Stomach (tissue), 9 donors: Measurements from ENCODE around the gene C10orf67. TPM values are rescaled to one million over a fixed set of nuclear protein-coding genes. Genes with fewer than 3 reads are reported as not detected.
"Not testable (repeated sequence)": the region's sequence is repeated elsewhere in the genome, so short reads cannot be mapped to it uniquely, and the experiment has no call there.

Experiments used
- DNase-seq, 2 donors: peaks; one replicate each; pipeline versions ENCODE4 v3.0.0 to v3.0.0-alpha.2; 2013 to 2019
- H3K27ac ChIP-seq, 5 donors: fragments of 200-600 bp in 4 of 5; sonication (generic) in 4 of 5; one replicate each; pipeline ENCODE4 v1.5.1; 2013 to 2019; ENCODE audit warnings: mild to moderate bottlenecking in 1 of 5, moderate library complexity in 1 of 5
- H3K27me3 ChIP-seq, 3 donors: fragments of 200-600 bp; sonication (generic); one replicate each; pipeline ENCODE4 v1.5.1; 2017 to 2019; ENCODE audit warnings: mixed run types in 1 of 3
- H3K36me3 ChIP-seq, 4 donors: fragments of 200-600 bp; sonication (generic); 1 replicate in 3 of 4; 2 replicates in 1 of 4; pipeline ENCODE4 v1.5.1; 2016 to 2019
- H3K4me1 ChIP-seq, 4 donors: fragments of 200-600 bp; sonication (generic); one replicate each; pipeline ENCODE4 v1.5.1; 2016 to 2019
- H3K4me3 ChIP-seq, 4 donors: fragments of 200-600 bp; sonication (generic) in 3 of 4; one replicate each; pipeline ENCODE4 v1.5.1; 2016 to 2019; ENCODE audit warnings: mild to moderate bottlenecking in 1 of 4
- H3K9me3 ChIP-seq, 4 donors: fragments of 200-600 bp; sonication (generic); one replicate each; pipeline ENCODE4 v1.5.1; 2016 to 2019
- EP300 ChIP-seq: sonication (generic); formaldehyde crosslinking; IDR thresholded peaks from one replicate; pipeline ENCODE4 v1.6.1; 2017; ENCODE audit warnings: antibody characterized with exemption
- POLR2A ChIP-seq, 4 donors: fragments of 450-650 bp; IDR thresholded peaks; one replicate each; pipeline ENCODE4 v1.6.1; 2016; ENCODE audit warnings: antibody characterized with exemption in 4 of 4, control low read depth in 2 of 4, mild to moderate bottlenecking in 1 of 4, moderate library complexity in 1 of 4
- POLR2AphosphoS5 ChIP-seq, 3 donors: sonication (generic); formaldehyde crosslinking; IDR thresholded peaks; one replicate each; pipeline ENCODE4 v1.6.1; 2016; ENCODE audit warnings: antibody characterized with exemption in 3 of 3
- WGBS, 5 donors: extraction: QIAGEN DNeasy Blood & Tissue Kit in 3 of 5; methylation state at CpG; one replicate each; pipeline versions ENCODE4 v1.1.5 to v1.1.7; 2013 to 2018; 5-methylcytosine and 5-hydroxymethylcytosine counted together
- intact Hi-C: fragments of 100-400 bp; cut with DNase I; formaldehyde crosslinking; loops from one replicate; pipeline ENCODE4 v1.15.1; 2023; ENCODE audit warnings: low total_unique reads
- polyA plus RNA-seq, 3 donors: library from polyadenylated mRNA; stranded (reverse); fragments of 200-250 nt; gene quantifications; one replicate each; pipeline ENCODE4 v1.2.3, GENCODE V29; 2013
- total RNA-seq, 5 donors: library from RNA; depleted of rRNA; stranded (reverse); fragments of >200 nt; gene quantifications; one replicate each; pipeline versions ENCODE4 v1.1.0 to v1.2.3, GENCODE V29; 2014 to 2016
- TF ChIP-seq, protein P1 (sequence below), 7 experiments: fragments of 450-650 bp in 4 of 7; fragments of 200-600 bp in 3 of 7; sonication (generic) in 3 of 7; IDR thresholded peaks; one replicate each; pipeline ENCODE4 v1.5.1; 2016 to 2019; ENCODE audit warnings: antibody characterized with exemption in 7 of 7, control low read depth in 2 of 7, mild to moderate bottlenecking in 1 of 7
- donor health status: healthy with polysubstance abuse.
- donor health status: Bipolar disorder and iron deficiency.
- donor health status: healthy.

C10orf67 gene
- total and polyA plus RNA-seq, 8 donors = 0.18 to 1.2 (median 0.31) TPM; not detected in 5

DNA sequence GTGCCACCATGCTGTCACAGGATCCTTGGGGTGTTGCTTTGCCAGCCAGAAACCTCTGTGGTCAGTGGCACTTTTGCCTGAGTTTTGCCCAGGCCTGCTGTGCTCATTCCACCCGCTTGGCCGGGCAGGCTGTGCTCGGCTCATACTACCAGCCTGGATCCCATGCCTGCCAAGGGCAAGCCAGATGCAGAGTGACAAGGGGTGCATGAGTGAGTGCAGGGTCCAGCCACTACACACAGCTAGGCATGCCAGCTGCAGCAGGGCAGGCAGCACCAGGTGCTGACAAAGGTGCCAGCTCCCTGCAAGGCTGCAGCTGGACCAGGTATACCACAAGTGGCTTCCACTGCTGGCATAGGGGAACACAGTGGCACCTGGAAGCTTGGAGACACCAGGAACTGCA lies 28.6 kb downstream of the C10orf67 start:
- H3K4me3 ChIP-seq = no peak overlapping the region
- WGBS, 5 donors = 96 to 98% (median 97%) methylated on average over 3 of the region's 3 CpGs; no CpG with 5 or more reads in 2 of the 5 donors
- no peaks in the 10 kb centered on the region for H3K36me3 ChIP-seq
- H3K9me3 ChIP-seq = no peaks in the 10 kb centered on the region
- H3K4me1 ChIP-seq = no peaks in the 10 kb centered on the region
- intact Hi-C loops = no loop called here
- H3K27ac ChIP-seq = no peak overlapping the region
- no peaks in the 10 kb centered on the region for H3K27me3 ChIP-seq
- no peak for DNase-seq
- TF ChIP-seq EP300 (no peak), POLR2AphosphoS5 (IDR thresholded peaks at IDR 0.05) (no peak), POLR2A (IDR thresholded peaks at IDR 0.05) (no peak)
- TF ChIP-seq, protein P1, sequence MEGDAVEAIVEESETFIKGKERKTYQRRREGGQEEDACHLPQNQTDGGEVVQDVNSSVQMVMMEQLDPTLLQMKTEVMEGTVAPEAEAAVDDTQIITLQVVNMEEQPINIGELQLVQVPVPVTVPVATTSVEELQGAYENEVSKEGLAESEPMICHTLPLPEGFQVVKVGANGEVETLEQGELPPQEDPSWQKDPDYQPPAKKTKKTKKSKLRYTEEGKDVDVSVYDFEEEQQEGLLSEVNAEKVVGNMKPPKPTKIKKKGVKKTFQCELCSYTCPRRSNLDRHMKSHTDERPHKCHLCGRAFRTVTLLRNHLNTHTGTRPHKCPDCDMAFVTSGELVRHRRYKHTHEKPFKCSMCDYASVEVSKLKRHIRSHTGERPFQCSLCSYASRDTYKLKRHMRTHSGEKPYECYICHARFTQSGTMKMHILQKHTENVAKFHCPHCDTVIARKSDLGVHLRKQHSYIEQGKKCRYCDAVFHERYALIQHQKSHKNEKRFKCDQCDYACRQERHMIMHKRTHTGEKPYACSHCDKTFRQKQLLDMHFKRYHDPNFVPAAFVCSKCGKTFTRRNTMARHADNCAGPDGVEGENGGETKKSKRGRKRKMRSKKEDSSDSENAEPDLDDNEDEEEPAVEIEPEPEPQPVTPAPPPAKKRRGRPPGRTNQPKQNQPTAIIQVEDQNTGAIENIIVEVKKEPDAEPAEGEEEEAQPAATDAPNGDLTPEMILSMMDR (IDR thresholded peaks at IDR 0.05) = no peak

DNA sequence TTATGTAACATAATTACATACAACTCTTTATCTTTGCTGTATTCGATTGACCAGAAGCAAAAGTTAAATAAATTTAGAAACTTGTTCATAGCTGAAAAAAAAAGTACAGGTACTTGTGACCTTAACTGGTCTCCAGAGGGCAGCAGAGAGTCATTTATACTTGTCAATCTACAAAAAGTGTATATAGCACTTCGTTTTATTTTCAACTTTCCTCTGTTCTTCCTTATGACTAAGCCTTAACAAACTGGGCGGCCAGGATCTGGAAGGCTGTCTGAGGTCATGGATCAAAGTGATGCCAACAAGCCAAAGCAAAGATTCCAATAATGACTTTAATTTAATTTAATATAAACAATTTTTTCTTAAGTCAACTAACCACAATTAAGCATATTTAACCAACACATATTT lies 29.8 kb downstream of the C10orf67 start:
- Histone ChIP-seq H3K4me3 (no peak overlapping the region), H3K36me3 (no peaks in the 10 kb centered on the region), H3K9me3 (no peaks in the 10 kb centered on the region), H3K27me3 (no peaks in the 10 kb centered on the region), H3K4me1 (peaks cover 0 to 4% (median 0%) of the 10 kb centered on the region in 4 donors), H3K27ac (no peak overlapping the region)
- no peak for TF ChIP-seq POLR2A (IDR thresholded peaks at IDR 0.05)
- no peak for TF ChIP-seq EP300
- no peak for TF ChIP-seq POLR2AphosphoS5 (IDR thresholded peaks at IDR 0.05)
- TF ChIP-seq, protein P1 (IDR thresholded peaks at IDR 0.05) = peak in 5 of 7 experiments; percentile 37 to 66 (median 58)
- 1 to 3% (median 2%) methylated on average over 3 of the region's 3 CpGs for WGBS, 5 donors
- peak; percentile 52 to 90 for DNase-seq
- intact Hi-C loops = loop anchor here (5.0 kb wide), 2 partner anchors 217 to 387 kb away; no protein-coding TSS in a partner anchor

DNA sequence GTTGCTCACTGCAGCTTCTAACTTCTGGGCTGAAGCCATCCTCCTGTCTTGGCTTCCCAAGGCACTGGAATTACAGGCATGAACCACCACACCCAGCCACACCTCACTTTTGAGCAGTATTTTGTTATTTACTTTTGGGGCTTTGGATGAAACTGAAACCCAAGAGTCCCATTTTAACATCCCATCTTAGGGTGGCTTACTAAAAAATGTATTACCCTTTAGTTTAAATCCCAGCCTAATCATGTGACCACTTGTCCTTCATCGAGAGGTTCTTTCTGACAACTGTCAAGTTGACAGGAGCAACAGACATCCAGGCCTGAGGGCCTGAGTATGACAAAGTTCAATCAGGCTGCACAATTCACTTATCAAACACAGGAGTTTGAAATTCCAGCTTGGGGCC lies 33.6 kb downstream of the C10orf67 start:
- Histone ChIP-seq H3K27ac (no peak overlapping the region), H3K9me3 (no peaks in the 10 kb centered on the region), H3K4me3 (no peak overlapping the region), H3K36me3 (no peaks in the 10 kb centered on the region), H3K27me3 (no peaks in the 10 kb centered on the region), H3K4me1 (peaks cover 0 to 4% (median 0%) of the 10 kb centered on the region in 4 donors)
- intact Hi-C loops = loop anchor here (5.0 kb wide), 2 partner anchors 221 to 391 kb away; no protein-coding TSS in a partner anchor
- no peak for TF ChIP-seq POLR2AphosphoS5 (IDR thresholded peaks at IDR 0.05)
- TF ChIP-seq POLR2A (IDR thresholded peaks at IDR 0.05) = no peak
- TF ChIP-seq, protein P1 (IDR thresholded peaks at IDR 0.05) = no peak
- no peak for TF ChIP-seq EP300
- DNase-seq = no peak
- WGBS, 5 donors = 72 to 91% (median 84%) methylated on average over 1 of the region's 1 CpG

DNA sequence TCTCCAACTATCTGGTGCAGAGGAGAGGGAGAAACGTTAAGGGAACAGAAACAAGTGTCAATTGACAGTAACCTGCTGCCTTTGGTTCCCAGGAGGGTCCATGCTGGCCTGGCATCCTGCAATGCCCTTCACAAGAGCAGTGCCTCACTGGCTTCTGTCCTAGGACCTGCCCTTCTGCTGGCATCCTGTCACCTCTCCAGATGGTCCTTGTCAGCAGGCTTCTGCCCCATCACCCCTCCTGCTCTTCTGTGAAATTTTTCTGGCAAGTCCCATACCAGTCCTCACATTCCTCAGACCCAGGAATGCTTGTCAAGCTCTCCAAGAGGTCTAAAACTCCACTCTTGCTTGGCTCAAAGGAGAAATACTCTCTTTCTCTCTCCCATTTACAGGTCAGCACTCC lies 34.2 kb downstream of the C10orf67 start:
- H3K4me1 ChIP-seq = peaks cover 0 to 4% (median 0%) of the 10 kb centered on the region in 4 donors
- H3K36me3 ChIP-seq = no peaks in the 10 kb centered on the region
- WGBS, 5 donors = 11 to 35% (median 17%) methylated on average over 1 of the region's 1 CpG
- no peaks in the 10 kb centered on the region for H3K27me3 ChIP-seq
- no peak for DNase-seq
- H3K9me3 ChIP-seq = no peaks in the 10 kb centered on the region
- intact Hi-C loops = loop anchor here (5.0 kb wide), 2 partner anchors 222 to 392 kb away; no protein-coding TSS in a partner anchor
- TF ChIP-seq POLR2A (IDR thresholded peaks at IDR 0.05) (no peak), POLR2AphosphoS5 (IDR thresholded peaks at IDR 0.05) (no peak), EP300 (no peak)
- TF ChIP-seq, protein P1 (IDR thresholded peaks at IDR 0.05) = no peak
- H3K27ac ChIP-seq = no peak overlapping the region
- H3K4me3 ChIP-seq = no peak overlapping the region

DNA sequence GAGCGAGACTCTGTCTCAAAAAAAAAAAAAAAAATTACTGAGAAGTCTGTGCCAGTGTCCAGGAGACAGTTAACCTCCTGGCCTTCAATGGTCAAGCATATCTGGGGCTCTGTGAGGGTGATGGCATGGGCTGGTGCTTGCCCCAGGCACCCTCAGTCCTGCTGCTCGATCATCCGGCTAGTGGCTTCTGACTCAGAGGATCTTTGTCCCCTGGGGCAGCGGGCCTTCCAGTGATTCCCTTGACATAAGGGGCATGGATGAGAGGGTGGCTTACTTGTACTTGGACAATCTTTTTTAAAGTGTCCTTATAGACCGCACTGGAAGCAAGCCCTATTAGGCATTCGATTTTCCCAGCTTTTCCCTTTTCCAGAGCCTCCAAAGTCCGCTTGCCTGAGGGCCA lies 44.6 kb downstream of the C10orf67 start:
- intact Hi-C loops, H3K27me3 ChIP-seq, DNase-seq, H3K4me1 ChIP-seq, H3K27ac ChIP-seq, H3K4me3 ChIP-seq, H3K36me3 ChIP-seq, H3K9me3 ChIP-seq: not testable (repeated sequence)
- WGBS, 5 donors = 83 to 94% (median 89%) methylated on average over 7 of the region's 7 CpGs
